Upper lobe of left lung (tissue), 4 donors: ENCODE data around the gene LRRC46.

Experiments used
- CTCF ChIP-seq, 6 experiments: fragments of 450-650 bp in 4 of 6; fragments of 200-600 bp in 2 of 6; sonication (generic) in 2 of 6; IDR thresholded peaks; one replicate each; pipeline ENCODE4 v1.5.1; 2016 to 2019; ENCODE audit warnings: antibody characterized with exemption in 6 of 6
- EP300 ChIP-seq, 4 donors: sonication (generic); formaldehyde crosslinking; IDR thresholded peaks; one replicate each; pipeline ENCODE4 v1.5.1; 2017; ENCODE audit warnings: antibody characterized with exemption in 4 of 4, control low read depth in 2 of 4

GRCh38 chr17:47873200-47874090 lies 42.0 kb downstream of the LRRC46 start:
- no peak for TF ChIP-seq EP300 (IDR thresholded peaks at IDR 0.05)
- no peak for TF ChIP-seq CTCF (IDR thresholded peaks at IDR 0.05)
